A673 (cell line): ENCODE data around the gene SECISBP2.

Experiments
- EZH2 ChIP-seq: fragments of 200-600 bp; sonication (generic); IDR thresholded peaks from 2 replicates; pipeline ENCODE4 v1.6.1; 2017; ENCODE audit warnings: borderline replicate concordance, low read depth, mild to moderate bottlenecking, mixed read lengths, antibody characterized with exemption, low read length; ENCODE audit not compliant: poor library complexity, severe bottlenecking
- TF ChIP-seq, protein P1 (sequence below): fragments of 300-800, 200-600 bp; sonication (generic); conservative IDR thresholded peaks from 2 replicates; pipeline ENCODE4 v1.5.1; 2017; ENCODE audit warnings: low read depth, mild to moderate bottlenecking, antibody characterized with exemption, low read length, moderate library complexity, mixed read lengths

DNA sequence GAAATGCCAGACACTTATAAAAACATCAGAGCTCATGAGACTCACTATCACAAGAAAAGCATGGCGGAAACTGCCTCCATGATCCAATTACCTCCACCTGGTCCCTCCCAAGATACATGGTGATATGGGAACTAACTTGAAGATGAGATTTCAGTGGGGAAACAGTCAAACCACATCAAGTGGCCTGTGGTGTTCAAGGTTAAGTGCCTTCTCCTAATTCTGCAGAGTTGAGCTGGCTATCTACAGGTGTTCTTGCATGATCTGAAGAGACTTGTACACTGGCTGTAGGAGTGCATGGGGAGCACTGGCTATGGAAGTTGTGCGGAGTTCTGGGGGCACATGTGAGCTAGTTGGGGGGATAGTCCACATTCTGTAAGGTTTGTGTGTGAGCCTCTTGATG is 41.3 kb upstream of the SECISBP2 start:
- TF ChIP-seq, protein P1, sequence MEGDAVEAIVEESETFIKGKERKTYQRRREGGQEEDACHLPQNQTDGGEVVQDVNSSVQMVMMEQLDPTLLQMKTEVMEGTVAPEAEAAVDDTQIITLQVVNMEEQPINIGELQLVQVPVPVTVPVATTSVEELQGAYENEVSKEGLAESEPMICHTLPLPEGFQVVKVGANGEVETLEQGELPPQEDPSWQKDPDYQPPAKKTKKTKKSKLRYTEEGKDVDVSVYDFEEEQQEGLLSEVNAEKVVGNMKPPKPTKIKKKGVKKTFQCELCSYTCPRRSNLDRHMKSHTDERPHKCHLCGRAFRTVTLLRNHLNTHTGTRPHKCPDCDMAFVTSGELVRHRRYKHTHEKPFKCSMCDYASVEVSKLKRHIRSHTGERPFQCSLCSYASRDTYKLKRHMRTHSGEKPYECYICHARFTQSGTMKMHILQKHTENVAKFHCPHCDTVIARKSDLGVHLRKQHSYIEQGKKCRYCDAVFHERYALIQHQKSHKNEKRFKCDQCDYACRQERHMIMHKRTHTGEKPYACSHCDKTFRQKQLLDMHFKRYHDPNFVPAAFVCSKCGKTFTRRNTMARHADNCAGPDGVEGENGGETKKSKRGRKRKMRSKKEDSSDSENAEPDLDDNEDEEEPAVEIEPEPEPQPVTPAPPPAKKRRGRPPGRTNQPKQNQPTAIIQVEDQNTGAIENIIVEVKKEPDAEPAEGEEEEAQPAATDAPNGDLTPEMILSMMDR = no peak
- no peak for TF ChIP-seq EZH2
